Mesendoderm (in vitro differentiated cells): ENCODE results near the gene MYL12B.
A peak's percentile ranks its signal among the peaks of the same experiment; 100 is the strongest.
"Not testable (repeated sequence)": the region's sequence is repeated elsewhere in the genome, so short reads cannot be mapped to it uniquely, and the experiment has no call there.

Experiments
- DNase-seq: peaks from one replicate; pipeline ENCODE4 v3.0.0; 2013
- H2AK5ac ChIP-seq: 2 replicates; pipeline ENCODE4 v1.6.1; 2013; ENCODE audit warnings: low read length, inconsistent platforms
- H2BK120ac ChIP-seq: 2 replicates; pipeline ENCODE4 v1.6.1; 2013; ENCODE audit warnings: low read depth, mild to moderate bottlenecking, low read length, moderate library complexity, mixed read lengths
- H2BK15ac ChIP-seq: replicated peaks from 2 replicates; pipeline ENCODE4 v1.6.1; 2013; ENCODE audit warnings: low read depth, mild to moderate bottlenecking, moderate library complexity
- H2BK5ac ChIP-seq: 2 replicates; pipeline ENCODE4 v1.6.1; 2013; ENCODE audit warnings: low read length, inconsistent platforms
- H3K18ac ChIP-seq: 2 replicates; pipeline ENCODE4 v1.6.1; 2013; ENCODE audit warnings: mild to moderate bottlenecking, low read length, mixed read lengths
- H3K23ac ChIP-seq: one replicate; pipeline ENCODE4 v1.6.1; 2013; ENCODE audit warnings: low read length
- H3K27ac ChIP-seq: 2 replicates; pipeline ENCODE4 v1.5.1; 2013; ENCODE audit warnings: low read depth, mild to moderate bottlenecking, inconsistent platforms, low read length, moderate library complexity
- H3K27me3 ChIP-seq: 2 replicates; pipeline ENCODE4 v1.6.1; 2013; ENCODE audit warnings: low read length, control low read depth, mild to moderate bottlenecking, inconsistent platforms; ENCODE audit not compliant: insufficient read depth, poor library complexity
- H3K36me3 ChIP-seq: 2 replicates; pipeline ENCODE4 v1.6.1; 2013; ENCODE audit warnings: low read length, inconsistent platforms; ENCODE audit not compliant: control insufficient read depth, insufficient read depth
- H3K4ac ChIP-seq: one replicate; pipeline ENCODE4 v1.6.1; 2013; ENCODE audit warnings: low read depth, mild to moderate bottlenecking, low read length, moderate library complexity
- H3K4me1 ChIP-seq: 2 replicates; pipeline ENCODE4 v1.6.1; 2013; ENCODE audit warnings: low read depth, low read length, inconsistent platforms; ENCODE audit not compliant: control insufficient read depth
- H3K4me2 ChIP-seq: 2 replicates; pipeline ENCODE4 v1.6.1; 2013; ENCODE audit warnings: low read length
- H3K4me3 ChIP-seq: 2 replicates; pipeline ENCODE4 v1.5.1; 2013; ENCODE audit warnings: mild to moderate bottlenecking, low read length
- H3K56ac ChIP-seq: one replicate; pipeline ENCODE4 v1.6.1; 2013; ENCODE audit warnings: low read length
- H3K79me1 ChIP-seq: 2 replicates; pipeline ENCODE4 v1.6.1; 2013; ENCODE audit warnings: low read length, inconsistent platforms
- H3K79me2 ChIP-seq: 2 replicates; pipeline ENCODE4 v1.6.1; 2013; ENCODE audit warnings: mild to moderate bottlenecking, low read length; ENCODE audit not compliant: control insufficient read depth, insufficient read depth
- H3K9ac ChIP-seq: 2 replicates; pipeline ENCODE4 v1.6.1; 2013; ENCODE audit warnings: low read length, inconsistent platforms
- H4K5ac ChIP-seq: one replicate; pipeline ENCODE4 v1.6.1; 2013; ENCODE audit warnings: low read length
- H4K8ac ChIP-seq: one replicate; pipeline ENCODE4 v1.6.1; 2013; ENCODE audit warnings: low read depth, mild to moderate bottlenecking, control low read depth, low read length, moderate library complexity
- WGBS: extraction: QIAGEN DNeasy Blood & Tissue Kit; methylation state at CpG from one replicate; pipeline ENCODE4 v1.1.7; 2013; ENCODE audit warnings: low lambda C conversion rate, missing lambda C conversion rate; ENCODE audit not compliant: insufficient coverage; ENCODE audit errors: extremely low coverage; 5-methylcytosine and 5-hydroxymethylcytosine counted together

The MYL12B gene

DNA sequence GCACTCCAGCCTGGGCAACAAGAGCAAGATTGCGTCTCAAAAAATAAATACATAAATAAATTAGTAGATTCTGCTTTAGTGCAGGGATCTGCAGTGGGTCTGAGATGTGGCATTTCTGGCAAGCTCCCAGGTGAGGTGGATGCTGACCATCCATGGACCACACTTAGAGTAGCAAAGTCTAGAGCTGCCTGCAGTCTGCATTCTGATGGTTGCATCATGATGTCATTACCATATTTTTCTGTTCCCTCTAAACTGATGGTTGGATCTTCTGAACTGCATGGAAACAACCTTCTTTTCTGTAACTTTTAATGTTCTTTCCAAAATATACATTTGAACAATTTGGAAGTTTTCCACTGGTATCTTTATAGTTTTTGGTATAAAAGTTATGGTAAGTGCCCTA is 42.9 kb downstream of the MYL12B start:
- no peak overlapping the region for H2BK5ac ChIP-seq
- H2AK5ac ChIP-seq = no peak overlapping the region
- no peak overlapping the region for H2BK120ac ChIP-seq
- no peak overlapping the region for H3K4me2 ChIP-seq
- DNase-seq = no peak
- no peak overlapping the region for H3K4ac ChIP-seq
- WGBS = no CpG with 5 or more reads among the region's 1 CpG
- H3K23ac ChIP-seq = no peak overlapping the region
- no peaks in the 10 kb centered on the region for H3K79me1 ChIP-seq
- no peak overlapping the region for H2BK15ac ChIP-seq
- H3K4me3 ChIP-seq = no peak overlapping the region
- H3K27ac ChIP-seq = no peak overlapping the region
- no peaks in the 10 kb centered on the region for H3K27me3 ChIP-seq
- H3K56ac ChIP-seq = no peak overlapping the region
- H3K36me3 ChIP-seq = no peaks in the 10 kb centered on the region
- H4K5ac ChIP-seq = no peak overlapping the region
- H3K4me1 ChIP-seq = peaks cover 2% of the 10 kb centered on the region
- H3K79me2 ChIP-seq = no peaks in the 10 kb centered on the region
- H3K9ac ChIP-seq = no peak overlapping the region
- no peak overlapping the region for H3K18ac ChIP-seq
- no peak overlapping the region for H4K8ac ChIP-seq

DNA sequence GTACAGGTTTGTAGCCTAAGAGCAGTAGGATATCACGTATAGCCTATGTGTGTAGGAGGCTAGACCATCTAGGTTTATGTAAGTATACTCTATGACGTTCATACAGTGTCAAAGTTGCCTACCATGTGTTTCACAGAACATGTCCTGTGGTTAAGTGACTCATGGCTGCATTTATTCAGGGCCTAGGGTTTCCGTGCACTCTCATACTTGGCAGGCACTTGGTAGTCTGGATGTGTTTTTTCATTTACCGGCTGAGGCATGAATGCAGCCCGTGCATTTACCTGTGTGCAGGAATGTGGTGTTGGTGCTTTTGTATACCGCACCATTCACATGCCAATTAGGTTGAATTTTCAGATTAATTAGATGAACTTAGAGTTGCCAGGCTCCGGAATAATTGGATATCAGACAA is 43.4 kb downstream of the MYL12B start:
- Histone ChIP-seq H3K79me2 (no peaks in the 10 kb centered on the region), H4K5ac (no peak overlapping the region), H3K9ac (no peak overlapping the region), H3K4me3 (no peak overlapping the region), H4K8ac (no peak overlapping the region), H3K56ac (no peak overlapping the region), H2BK15ac (no peak overlapping the region), H3K23ac (peak overlapping the region; percentile 56), H2BK5ac (no peak overlapping the region), H3K4ac (no peak overlapping the region), H3K27ac (no peak overlapping the region), H3K18ac (no peak overlapping the region), H3K4me2 (no peak overlapping the region), H2BK120ac (no peak overlapping the region), H3K4me1 (peaks cover 2% of the 10 kb centered on the region), H2AK5ac (no peak overlapping the region), H3K36me3 (no peaks in the 10 kb centered on the region), H3K27me3 (no peaks in the 10 kb centered on the region), H3K79me1 (no peaks in the 10 kb centered on the region)
- DNase-seq = no peak
- no CpG with 5 or more reads among the region's 7 CpGs for WGBS

DNA sequence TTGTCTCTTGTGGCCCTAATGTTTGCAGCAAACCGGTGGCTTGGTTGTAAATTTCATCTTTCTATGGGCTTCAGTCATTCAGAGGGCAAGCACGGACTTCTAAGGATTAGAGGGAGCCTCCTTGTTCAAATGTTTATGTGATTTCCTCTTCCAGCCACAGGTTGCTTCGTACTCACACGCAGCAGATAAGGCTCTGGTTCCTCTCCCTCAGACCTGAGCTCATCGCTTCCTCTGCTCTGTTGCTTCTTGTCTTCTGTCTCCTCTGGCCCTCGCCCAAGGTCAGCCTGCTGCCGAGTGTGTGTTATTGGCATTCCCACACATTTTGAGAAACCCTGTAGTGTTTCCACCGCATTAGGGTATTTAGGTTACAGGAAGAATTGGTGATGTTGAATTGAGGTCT is 44.0 kb downstream of the MYL12B start:
- no peaks in the 10 kb centered on the region for H3K27me3 ChIP-seq
- no peak overlapping the region for H3K27ac ChIP-seq
- no peak overlapping the region for H4K5ac ChIP-seq
- no peaks in the 10 kb centered on the region for H3K36me3 ChIP-seq
- no peak overlapping the region for H4K8ac ChIP-seq
- H3K79me2 ChIP-seq = no peaks in the 10 kb centered on the region
- WGBS = no CpG with 5 or more reads among the region's 8 CpGs
- H3K4ac ChIP-seq = no peak overlapping the region
- no peak overlapping the region for H3K4me2 ChIP-seq
- no peak overlapping the region for H2BK120ac ChIP-seq
- peaks cover 2% of the 10 kb centered on the region for H3K4me1 ChIP-seq
- no peak overlapping the region for H2BK15ac ChIP-seq
- H3K18ac ChIP-seq = no peak overlapping the region
- H3K23ac ChIP-seq = no peak overlapping the region
- H2BK5ac ChIP-seq = no peak overlapping the region
- no peak overlapping the region for H3K9ac ChIP-seq
- peak overlapping the region; percentile 12 for H3K56ac ChIP-seq
- H3K4me3 ChIP-seq = no peak overlapping the region
- DNase-seq = no peak
- no peaks in the 10 kb centered on the region for H3K79me1 ChIP-seq
- H2AK5ac ChIP-seq = no peak overlapping the region

DNA sequence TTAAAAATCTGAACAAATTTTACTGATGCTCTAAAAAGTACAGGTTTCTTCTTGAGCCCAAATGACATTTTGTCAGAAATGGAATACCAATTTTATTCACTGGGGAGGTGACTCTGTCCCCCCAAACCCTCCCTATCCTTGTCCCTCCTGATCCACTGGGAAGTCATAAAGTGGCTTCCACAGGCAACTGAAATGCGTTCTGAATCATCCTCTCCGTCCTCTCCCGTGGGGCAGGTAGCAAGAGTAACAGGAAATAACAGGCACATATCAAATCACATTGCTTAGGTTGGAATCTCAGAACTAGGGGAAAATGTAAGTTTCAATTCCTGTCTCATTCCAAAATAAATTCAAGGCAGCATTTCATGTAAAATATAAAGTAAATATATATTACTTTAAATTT is 44.5 kb downstream of the MYL12B start:
- no peaks in the 10 kb centered on the region for H3K27me3 ChIP-seq
- no peak overlapping the region for H4K5ac ChIP-seq
- H3K4me1 ChIP-seq = peaks cover 2% of the 10 kb centered on the region
- no peak overlapping the region for H3K18ac ChIP-seq
- H2BK120ac ChIP-seq = no peak overlapping the region
- H3K4ac ChIP-seq = no peak overlapping the region
- no peak for DNase-seq
- no peak overlapping the region for H3K9ac ChIP-seq
- H3K4me2 ChIP-seq = no peak overlapping the region
- H3K79me2 ChIP-seq = no peaks in the 10 kb centered on the region
- no peak overlapping the region for H3K56ac ChIP-seq
- no peaks in the 10 kb centered on the region for H3K79me1 ChIP-seq
- no peak overlapping the region for H3K27ac ChIP-seq
- H3K23ac ChIP-seq = no peak overlapping the region
- H2BK5ac ChIP-seq = no peak overlapping the region
- H3K36me3 ChIP-seq = no peaks in the 10 kb centered on the region
- no peak overlapping the region for H2BK15ac ChIP-seq
- WGBS = no CpG with 5 or more reads among the region's 3 CpGs
- no peak overlapping the region for H4K8ac ChIP-seq
- no peak overlapping the region for H3K4me3 ChIP-seq
- no peak overlapping the region for H2AK5ac ChIP-seq

DNA sequence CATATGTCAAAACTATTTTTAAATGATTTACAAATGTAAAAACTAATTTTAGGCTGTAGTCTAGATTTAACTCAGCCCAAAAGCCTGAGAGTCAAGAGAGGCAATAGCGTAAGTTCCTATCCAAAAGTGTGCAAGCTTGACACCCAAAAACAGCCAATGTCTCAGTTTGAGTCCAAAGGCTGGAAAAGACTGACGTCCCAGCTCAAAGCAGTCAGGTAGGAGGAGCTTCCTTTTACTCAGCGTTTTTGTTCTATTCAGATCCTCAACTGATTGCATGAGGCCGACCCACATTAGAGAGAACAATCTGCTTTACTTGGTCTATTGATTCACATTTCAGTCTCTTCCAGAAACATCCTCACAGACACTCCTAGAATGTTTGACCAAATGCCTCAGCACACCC is 51.8 kb downstream of the MYL12B start:
- Histone ChIP-seq H3K23ac (no peak overlapping the region), H4K8ac (no peak overlapping the region), H3K36me3 (no peaks in the 10 kb centered on the region), H3K79me2 (no peaks in the 10 kb centered on the region), H2AK5ac (no peak overlapping the region), H3K18ac (no peak overlapping the region), H4K5ac (peak overlapping the region; percentile 75), H3K27me3 (no peaks in the 10 kb centered on the region), H3K56ac (peak overlapping the region; percentile 10), H2BK5ac (no peak overlapping the region), H3K4ac (no peak overlapping the region), H3K27ac (no peak overlapping the region), H3K4me2 (no peak overlapping the region), H3K4me3 (no peak overlapping the region), H3K4me1 (no peaks in the 10 kb centered on the region), H3K9ac (no peak overlapping the region), H2BK120ac (no peak overlapping the region), H2BK15ac (no peak overlapping the region), H3K79me1 (no peaks in the 10 kb centered on the region)
- no peak for DNase-seq
- no CpG with 5 or more reads among the region's 4 CpGs for WGBS

DNA sequence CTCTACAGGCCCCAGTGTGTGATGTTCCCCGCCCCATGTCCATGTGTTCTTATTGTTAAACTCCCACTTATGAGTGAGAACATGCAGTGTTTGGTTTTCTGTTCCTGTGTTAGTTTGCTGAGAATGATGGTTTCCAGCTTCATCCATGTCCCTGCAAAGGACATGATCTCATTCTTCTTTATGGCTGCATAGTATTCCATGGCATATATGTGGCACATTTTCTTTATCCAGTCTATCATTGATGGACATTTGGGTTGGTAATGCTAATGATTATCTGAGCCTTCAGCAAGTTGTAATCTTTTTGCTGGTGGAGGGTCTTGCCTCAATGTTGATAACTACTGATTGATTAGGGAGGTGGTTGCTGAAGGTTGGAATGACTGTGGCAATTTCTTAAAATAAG is 53.4 kb downstream of the MYL12B start:
- not testable (repeated sequence) for H3K4me1 ChIP-seq, H3K79me2 ChIP-seq, H3K36me3 ChIP-seq, H3K9ac ChIP-seq, H3K56ac ChIP-seq, H4K5ac ChIP-seq, H2BK15ac ChIP-seq, H3K4me3 ChIP-seq, H3K4ac ChIP-seq, H2BK120ac ChIP-seq, H3K23ac ChIP-seq, H3K18ac ChIP-seq, H4K8ac ChIP-seq, H2AK5ac ChIP-seq, DNase-seq, H3K27ac ChIP-seq, H2BK5ac ChIP-seq, H3K27me3 ChIP-seq, H3K79me1 ChIP-seq, H3K4me2 ChIP-seq
- WGBS = no CpG with 5 or more reads among the region's 1 CpG
